ENCODE measurements around the gene ANTKMT. TPM values are rescaled to one million over a fixed set of nuclear protein-coding genes. Genes with fewer than 3 reads are reported as not detected.

Gene ANTKMT
- polyA plus RNA-seq, 4 donors = 13.5 to 27.8 (median 14.4) TPM

Other genes starting within 250 kb of the ANTKMT start
- 10 to 100 TPM; 23.1 to 35.7 (median 26.3) TPM for gene CAPN15, start 193.4 kb upstream of the ANTKMT start, polyA plus RNA-seq (ENCODE audit: insufficient read length in 4 of 4)
- 10 to 100 TPM; 10.5 to 18.4 (median 11.0) TPM for gene PRR35, start 160.8 kb upstream of the ANTKMT start, polyA plus RNA-seq (ENCODE audit: insufficient read length in 4 of 4)
- 1 to 10 TPM; 7.2 to 9.9 (median 8.0) TPM for gene NHLRC4, start 154.1 kb upstream of the ANTKMT start, polyA plus RNA-seq (ENCODE audit: insufficient read length in 4 of 4)
- gene PIGQ, start 151.2 kb upstream of the ANTKMT start, polyA plus RNA-seq (ENCODE audit: insufficient read length in 4 of 4) = 10 to 100 TPM; 54.7 to 75.4 (median 65.0) TPM
- gene RAB40C, start 131.1 kb upstream of the ANTKMT start, polyA plus RNA-seq (ENCODE audit: insufficient read length in 4 of 4) = 10 to 100 TPM; 17.1 to 28.6 (median 19.9) TPM
- 1 to 10 TPM; 1.4 to 2.8 (median 1.7) TPM for gene WFIKKN1, start 90.2 kb upstream of the ANTKMT start, polyA plus RNA-seq (ENCODE audit: insufficient read length in 4 of 4)
- gene METTL26, start 84.8 kb upstream of the ANTKMT start, polyA plus RNA-seq (ENCODE audit: insufficient read length in 4 of 4) = 10 to 100 TPM; 46.8 to 75.5 (median 51.3) TPM
- gene MCRIP2, start 79.3 kb upstream of the ANTKMT start, polyA plus RNA-seq (ENCODE audit: insufficient read length in 4 of 4) = 10 to 100 TPM; 15.4 to 28.0 (median 17.3) TPM
- gene WDR90, start 71.8 kb upstream of the ANTKMT start, polyA plus RNA-seq (ENCODE audit: insufficient read length in 4 of 4) = 10 to 100 TPM; 28.1 to 49.7 (median 37.7) TPM
- 100 to 1,000 TPM in 1 of 4 donors, 10 to 100 TPM in 3; 70.5 to 111 (median 77.6) TPM for gene RHOT2, start 53.0 kb upstream of the ANTKMT start, polyA plus RNA-seq (ENCODE audit: insufficient read length in 4 of 4)
- gene RHBDL1, start 45.5 kb upstream of the ANTKMT start, polyA plus RNA-seq (ENCODE audit: insufficient read length in 4 of 4) = 1 to 10 TPM in 3 of 4 donors, under 1 TPM in 1; 0.91 to 2.7 (median 1.8) TPM
- 100 to 1,000 TPM in 3 of 4 donors, 10 to 100 TPM in 1; 93.2 to 138 (median 122) TPM for gene STUB1, start 40.7 kb upstream of the ANTKMT start, polyA plus RNA-seq (ENCODE audit: insufficient read length in 4 of 4)
- gene JMJD8, start 36.8 kb upstream of the ANTKMT start, polyA plus RNA-seq (ENCODE audit: insufficient read length in 4 of 4) = 10 to 100 TPM; 64.4 to 85.4 (median 66.1) TPM
- 10 to 100 TPM in 3 of 4 donors, 1 to 10 TPM in 1; 10.0 to 14.0 (median 10.8) TPM for gene WDR24, start 30.7 kb upstream of the ANTKMT start, polyA plus RNA-seq (ENCODE audit: insufficient read length in 4 of 4)
- 1 to 10 TPM in 3 of 4 donors, under 1 TPM in 1; 0.79 to 1.8 (median 1.2) TPM for gene FBXL16, start 15.3 kb upstream of the ANTKMT start, polyA plus RNA-seq (ENCODE audit: insufficient read length in 4 of 4)
- gene METRN, start 6.0 kb upstream of the ANTKMT start, polyA plus RNA-seq (ENCODE audit: insufficient read length in 4 of 4) = 10 to 100 TPM in 1 of 4 donors, 1 to 10 TPM in 3; 5.8 to 17.0 (median 9.3) TPM
- 1 to 10 TPM; 1.1 to 3.6 (median 1.8) TPM for gene CCDC78, start 5.3 kb downstream of the ANTKMT start, polyA plus RNA-seq (ENCODE audit: insufficient read length in 4 of 4)
- 1 to 10 TPM; 3.1 to 7.3 (median 3.2) TPM for gene HAGHL, start 6.0 kb downstream of the ANTKMT start, polyA plus RNA-seq (ENCODE audit: insufficient read length in 4 of 4)
- gene CIAO3, start 19.9 kb downstream of the ANTKMT start, polyA plus RNA-seq (ENCODE audit: insufficient read length in 4 of 4) = 10 to 100 TPM; 21.0 to 28.5 (median 25.2) TPM
- gene MSLN, start 39.6 kb downstream of the ANTKMT start, polyA plus RNA-seq (ENCODE audit: insufficient read length in 4 of 4) = 10 to 100 TPM; 11.4 to 33.7 (median 22.2) TPM
- 10 to 100 TPM; 10.6 to 21.7 (median 12.0) TPM for gene RPUSD1, start 67.2 kb downstream of the ANTKMT start, polyA plus RNA-seq (ENCODE audit: insufficient read length in 4 of 4)
- gene CHTF18, start 67.5 kb downstream of the ANTKMT start, polyA plus RNA-seq (ENCODE audit: insufficient read length in 4 of 4) = 10 to 100 TPM; 23.3 to 33.3 (median 25.9) TPM
- gene GNG13, start 79.6 kb downstream of the ANTKMT start, polyA plus RNA-seq (ENCODE audit: insufficient read length in 4 of 4) = under 1 TPM in 3 of 4 donors, not detected in 1; 0.18 to 0.37 (median 0.36) TPM
- gene LMF1, start 249.8 kb downstream of the ANTKMT start, polyA plus RNA-seq (ENCODE audit: insufficient read length in 4 of 4) = 10 to 100 TPM; 14.2 to 19.9 (median 16.9) TPM